GM19395 (cell line): ENCODE measurements around the gene RANBP2.

ENCODE experiments used
- ATAC-seq: cut with Tn5 transposase; IDR thresholded peaks from one replicate; pipeline ENCODE4 v1.9.1; 2021; ENCODE audit warnings: mild to moderate bottlenecking, moderate library complexity; ENCODE audit not compliant: unreplicated experiment

RANBP2 gene

DNA sequence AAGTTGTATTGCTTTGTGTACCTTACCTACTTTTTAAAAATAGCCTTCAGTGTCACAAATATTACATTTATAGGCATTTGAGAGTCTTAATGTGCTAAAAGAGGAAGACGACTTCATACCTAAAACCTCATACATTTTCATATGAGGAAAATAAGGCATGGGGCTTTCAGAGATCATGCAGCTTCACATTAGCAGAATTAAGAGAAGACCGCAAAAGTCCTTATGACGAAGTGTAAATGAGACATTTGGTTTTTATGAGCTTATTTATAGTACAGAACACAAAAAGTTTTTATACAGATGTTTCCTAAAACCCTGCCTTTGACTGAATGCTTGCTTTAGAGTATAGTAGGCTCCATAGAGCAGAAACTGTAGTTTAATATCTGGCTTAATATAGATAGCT is 57.2 kb downstream of the RANBP2 start:
- ATAC-seq: no peak

DNA sequence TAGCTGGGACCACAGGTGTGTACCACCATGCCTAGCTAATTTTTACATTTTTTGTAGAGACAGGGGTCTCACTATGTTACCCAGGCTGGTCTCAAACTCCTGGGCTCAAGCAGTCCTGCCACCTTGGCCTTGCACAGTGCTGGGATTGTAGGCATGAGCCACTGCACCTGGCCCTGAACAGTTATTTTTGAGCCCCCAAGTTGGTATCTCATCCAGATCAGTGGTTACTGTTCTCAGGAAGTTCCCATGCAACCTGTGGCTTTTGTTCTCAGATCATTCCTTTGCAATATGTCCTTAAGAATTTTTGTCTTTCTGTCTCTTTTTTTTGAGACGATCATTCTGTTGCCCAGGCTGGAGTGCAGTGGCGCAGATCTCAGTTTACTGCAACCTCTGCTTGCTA is 59.6 kb downstream of the RANBP2 start:
- no peak for ATAC-seq

DNA sequence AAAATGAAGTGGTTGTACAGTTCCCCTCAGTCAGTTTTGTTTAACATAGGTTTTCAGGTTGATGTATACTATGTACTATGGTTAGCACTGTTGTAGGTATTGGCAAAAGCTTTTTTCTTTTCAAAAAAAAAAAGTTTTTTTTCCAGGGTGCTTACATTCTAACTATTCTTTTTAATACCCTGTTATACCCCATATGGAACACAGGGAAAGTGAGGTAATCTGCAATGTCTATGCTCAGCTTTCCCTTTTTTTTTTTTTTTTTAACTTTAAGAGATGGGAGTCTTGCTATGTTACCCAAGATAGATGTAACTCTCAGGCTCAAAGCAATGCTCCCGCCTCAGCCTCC is 66.7 kb downstream of the RANBP2 start:
- ATAC-seq: no peak

- peak; percentile 96 for ATAC-seq
These were observed 67.3 kb downstream of the RANBP2 start, which contains the start of gene CCDC138 for GRCh38 chr2:108786354-108787215. TSS of gene CCDC138 (plus strand) at chr2:108786771. CDS start at chr2:108786823, 52 bp downstream.

GRCh38 chr2:108787216-108787541 is 67.9 kb downstream of the RANBP2 start:
- no peak for ATAC-seq

GRCh38 chr2:108803045-108803736 is 83.9 kb downstream of the RANBP2 start:
- no peak for ATAC-seq

GRCh38 chr2:108805032-108805431 is 85.8 kb downstream of the RANBP2 start:
- no peak for ATAC-seq

DNA sequence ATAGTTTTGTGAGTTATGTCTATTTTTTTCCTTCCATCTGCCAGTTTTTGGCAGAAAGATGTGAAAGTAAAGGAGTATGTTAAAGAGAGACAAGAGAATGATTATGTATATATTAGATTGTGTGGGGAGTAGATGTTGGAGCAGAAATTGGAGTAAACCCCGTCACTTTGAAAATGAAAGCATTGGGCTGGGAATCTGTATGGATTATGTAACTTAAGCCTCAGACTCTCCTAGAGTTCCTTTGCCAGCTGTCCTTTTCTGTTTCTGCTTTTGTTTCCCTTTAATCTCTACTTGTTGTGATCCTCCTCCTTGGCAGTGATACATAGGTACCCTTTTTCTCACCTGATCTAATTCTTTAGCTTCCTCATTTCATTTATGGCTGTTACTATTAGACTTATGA is 86.5 kb downstream of the RANBP2 start:
- no peak for ATAC-seq

DNA sequence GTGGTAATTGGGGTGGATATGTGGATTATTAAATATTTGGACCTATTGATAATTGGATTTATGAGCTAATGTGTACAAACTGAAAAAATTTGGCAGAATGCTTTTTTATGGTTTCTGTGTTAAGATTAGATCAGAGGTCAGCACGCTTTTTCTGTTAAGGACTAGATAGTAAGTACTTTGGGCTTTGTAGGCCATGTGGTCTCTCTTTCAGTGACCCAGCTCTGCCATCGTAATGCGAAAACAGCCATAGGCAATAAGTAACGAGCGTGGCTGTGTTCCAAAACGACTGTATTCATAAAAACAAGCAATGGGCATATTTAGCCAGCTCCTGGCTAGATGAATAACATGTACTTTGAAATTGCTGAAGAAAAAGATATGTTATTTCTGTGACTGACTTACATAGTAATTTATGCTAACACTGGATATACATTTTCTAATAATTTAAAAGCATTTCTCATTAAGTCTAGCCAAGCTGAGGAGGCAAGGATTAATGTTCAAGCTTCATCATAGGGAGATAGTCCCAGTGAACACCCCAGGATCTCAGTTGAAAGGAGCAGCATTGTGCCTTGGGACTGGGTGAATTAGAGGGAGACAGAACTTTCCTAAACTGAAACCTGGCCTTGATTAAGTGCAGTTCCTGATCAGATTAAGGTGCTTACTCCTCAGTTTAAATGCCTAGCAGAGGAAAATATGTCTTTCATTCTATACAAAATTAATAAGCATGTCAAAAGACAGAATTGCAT is 87.3 kb downstream of the RANBP2 start:
- ATAC-seq: no peak

- ATAC-seq: no peak
These were observed 90.7 kb downstream of the RANBP2 start for GRCh38 chr2:108809936-108810335.

DNA sequence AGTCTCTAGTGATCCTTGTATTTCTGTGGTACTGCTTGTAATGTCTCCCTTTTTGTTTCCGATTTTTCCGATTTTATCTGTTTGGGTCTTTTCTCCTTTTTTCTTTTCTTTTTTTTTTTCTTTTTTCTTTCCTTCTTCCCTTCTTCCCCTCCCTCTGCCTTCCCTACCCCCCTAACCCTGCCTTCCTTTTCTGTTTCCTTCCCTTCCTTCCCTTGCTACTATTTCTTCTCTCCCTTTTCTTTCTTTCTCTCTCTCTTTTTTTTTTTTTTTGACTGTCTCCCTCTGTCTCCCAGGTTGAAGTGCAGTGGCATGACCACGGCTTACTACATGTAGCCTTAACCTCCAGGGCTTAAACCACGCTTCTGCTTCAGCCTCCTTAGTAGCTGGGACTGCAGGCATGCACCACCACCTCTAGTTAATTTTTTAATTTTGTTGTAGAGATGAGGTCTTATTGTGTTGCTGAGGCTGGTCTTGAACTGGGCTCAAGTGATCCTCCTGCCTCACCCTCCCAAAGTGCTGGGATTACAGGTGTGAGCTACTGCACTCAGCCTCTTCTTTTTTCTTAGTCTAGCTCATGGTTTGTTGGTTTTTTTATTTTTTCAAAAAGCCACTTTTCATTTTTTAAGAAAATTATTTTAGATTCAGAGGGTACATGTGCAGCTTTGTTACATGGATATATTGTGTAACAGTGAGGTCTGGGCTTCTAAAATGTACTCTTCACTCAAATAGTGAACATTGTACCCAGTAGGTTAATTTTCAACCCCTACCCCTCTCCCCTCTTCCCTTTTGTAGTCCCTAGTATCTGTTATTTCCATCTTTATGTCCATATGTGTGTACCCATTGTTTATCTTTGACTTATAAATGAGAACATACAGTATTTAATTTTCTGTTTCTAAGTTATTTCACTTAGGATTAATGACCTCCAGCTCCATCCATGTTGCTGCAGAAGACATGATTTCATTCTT is 92.0 kb downstream of the RANBP2 start:
- no peak for ATAC-seq

DNA sequence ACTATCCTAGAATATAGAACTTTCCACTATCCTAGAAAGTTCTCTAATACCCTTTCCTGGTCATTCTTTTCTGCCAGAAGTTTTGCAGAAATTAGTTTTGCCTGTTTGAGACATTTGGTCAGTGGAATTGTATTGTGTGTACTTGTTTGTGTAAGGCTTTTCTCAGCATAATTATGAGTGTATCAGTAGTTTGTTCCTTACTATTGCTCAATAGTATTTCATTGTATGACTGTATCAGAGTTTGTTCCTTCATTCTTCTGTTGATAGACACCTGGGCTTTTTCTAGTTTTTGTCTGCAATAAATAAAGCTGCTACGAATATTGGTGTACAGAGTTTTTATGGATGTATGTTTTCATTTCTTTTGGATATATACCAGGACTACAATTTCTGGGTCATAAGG is 94.5 kb downstream of the RANBP2 start:
- no peak for ATAC-seq

- no peak for ATAC-seq
These were observed 101.2 kb downstream of the RANBP2 start for GRCh38 chr2:108820482-108820881.

- ATAC-seq: no peak
These were observed 104.0 kb downstream of the RANBP2 start for GRCh38 chr2:108823286-108823685.

- ATAC-seq: no peak
These were observed 105.2 kb downstream of the RANBP2 start for GRCh38 chr2:108824316-108825070.

GRCh38 chr2:108825254-108825653 is 106.0 kb downstream of the RANBP2 start:
- no peak for ATAC-seq

DNA sequence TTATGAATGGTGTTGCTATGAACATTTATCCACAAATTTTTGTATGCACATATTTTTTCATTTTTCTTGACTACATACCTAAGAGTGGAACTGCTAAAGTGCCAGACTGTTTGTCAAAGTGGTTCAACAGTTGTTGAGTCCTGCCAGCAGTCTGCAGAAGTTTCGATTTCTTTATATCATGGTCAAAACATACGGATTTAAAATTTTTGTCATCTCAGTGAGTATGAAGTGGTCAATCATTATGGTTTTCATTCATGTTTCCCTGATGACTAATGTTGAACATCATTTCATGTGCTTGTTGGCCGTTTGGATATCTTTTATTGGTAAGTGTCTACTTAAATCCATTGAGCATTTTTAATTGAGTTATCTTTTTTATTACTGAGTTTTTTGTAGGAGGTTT is 106.5 kb downstream of the RANBP2 start:
- ATAC-seq: no peak

DNA sequence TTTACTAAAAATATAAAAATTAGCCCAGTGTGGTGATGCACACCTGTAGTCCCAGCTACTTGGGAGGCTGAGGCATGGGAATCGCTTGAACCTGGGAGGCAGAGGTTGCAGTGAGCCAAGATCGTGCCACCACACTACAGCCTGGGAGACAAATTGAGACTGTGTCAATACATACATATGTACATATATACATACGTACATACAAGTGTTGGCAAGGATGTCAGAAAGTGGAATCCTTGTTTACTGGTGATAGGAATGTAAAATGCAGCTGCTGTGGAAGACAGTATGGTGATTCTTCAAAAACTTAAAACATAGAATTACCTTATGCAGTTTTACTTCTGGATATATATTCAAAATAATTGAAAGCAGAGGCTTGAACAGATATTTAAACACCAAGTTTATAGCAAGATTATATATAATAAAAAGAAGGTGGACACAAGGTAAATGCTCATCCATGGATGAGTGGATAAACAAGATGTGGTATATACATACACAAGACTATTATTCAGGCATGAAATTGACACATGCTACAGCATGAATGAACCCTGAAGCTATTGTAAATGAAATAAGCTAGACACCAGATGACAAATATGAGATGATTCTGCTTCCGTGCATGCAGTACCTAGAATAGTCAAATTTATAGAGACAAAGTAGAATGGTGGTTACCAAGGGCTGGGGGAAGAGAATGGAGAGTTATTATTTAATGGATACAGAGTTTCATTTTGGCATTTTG is 110.5 kb downstream of the RANBP2 start:
- ATAC-seq: no peak

DNA sequence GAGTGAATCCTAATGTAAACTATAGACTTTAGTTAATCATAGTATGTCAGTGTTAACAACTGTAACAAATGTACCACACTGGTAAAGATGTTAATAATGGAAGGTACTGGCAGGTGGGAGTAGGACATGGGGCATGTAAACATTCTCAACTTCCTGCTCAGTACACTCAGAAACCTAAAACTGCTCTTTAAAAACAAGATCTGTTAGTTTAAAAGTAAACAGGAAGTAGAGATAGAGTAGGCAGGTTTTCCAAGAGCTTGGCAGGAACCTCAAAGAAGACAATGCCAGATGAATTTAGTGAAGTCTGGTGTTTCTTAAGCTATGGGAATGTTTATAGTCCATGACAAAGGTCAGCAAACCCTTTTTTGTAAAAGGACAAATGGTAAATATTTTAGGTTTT is 113.9 kb downstream of the RANBP2 start:
- no peak for ATAC-seq
